ENCODE measurements around the gene RREB1. TPM values are rescaled to one million over a fixed set of nuclear protein-coding genes. Genes with fewer than 3 reads are reported as not detected.

Gene RREB1
- total RNA-seq, 1 donor from 2014 or later, result 57.2 TPM

GRCh38 chr6:7249946-7250643 is 142.3 kb downstream of the RREB1 start:
- no peak overlapping the region for H3K27ac ChIP-seq
- H3K4me1 ChIP-seq, result no peaks in the 10 kb centered on the region
- DNase-seq (ENCODE audit: extremely low spot score in 2 of 2), result no peak
- H3K27me3 ChIP-seq, result no peaks in the 10 kb centered on the region
- H3K36me3 ChIP-seq, result peaks cover 5 to 59% of the 10 kb centered on the region in 2 donors
- intact Hi-C loops (cut with DNase I), result loop anchor here (10.0 kb wide), 1 partner anchor 145 kb away; the partner anchor contains the start of gene RREB1
- no peak for TF ChIP-seq POLR2AphosphoS5 (IDR thresholded peaks at IDR 0.05; ENCODE audit: insufficient read depth in 1 of 2, low read depth in 1 of 2)
- TF ChIP-seq, protein P1, sequence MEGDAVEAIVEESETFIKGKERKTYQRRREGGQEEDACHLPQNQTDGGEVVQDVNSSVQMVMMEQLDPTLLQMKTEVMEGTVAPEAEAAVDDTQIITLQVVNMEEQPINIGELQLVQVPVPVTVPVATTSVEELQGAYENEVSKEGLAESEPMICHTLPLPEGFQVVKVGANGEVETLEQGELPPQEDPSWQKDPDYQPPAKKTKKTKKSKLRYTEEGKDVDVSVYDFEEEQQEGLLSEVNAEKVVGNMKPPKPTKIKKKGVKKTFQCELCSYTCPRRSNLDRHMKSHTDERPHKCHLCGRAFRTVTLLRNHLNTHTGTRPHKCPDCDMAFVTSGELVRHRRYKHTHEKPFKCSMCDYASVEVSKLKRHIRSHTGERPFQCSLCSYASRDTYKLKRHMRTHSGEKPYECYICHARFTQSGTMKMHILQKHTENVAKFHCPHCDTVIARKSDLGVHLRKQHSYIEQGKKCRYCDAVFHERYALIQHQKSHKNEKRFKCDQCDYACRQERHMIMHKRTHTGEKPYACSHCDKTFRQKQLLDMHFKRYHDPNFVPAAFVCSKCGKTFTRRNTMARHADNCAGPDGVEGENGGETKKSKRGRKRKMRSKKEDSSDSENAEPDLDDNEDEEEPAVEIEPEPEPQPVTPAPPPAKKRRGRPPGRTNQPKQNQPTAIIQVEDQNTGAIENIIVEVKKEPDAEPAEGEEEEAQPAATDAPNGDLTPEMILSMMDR (IDR thresholded peaks at IDR 0.05), result no peak
- TF ChIP-seq POLR2A (IDR thresholded peaks at IDR 0.05), result no peak
- no peaks in the 10 kb centered on the region for H3K9me3 ChIP-seq
- H3K4me3 ChIP-seq, result no peak overlapping the region

DNA sequence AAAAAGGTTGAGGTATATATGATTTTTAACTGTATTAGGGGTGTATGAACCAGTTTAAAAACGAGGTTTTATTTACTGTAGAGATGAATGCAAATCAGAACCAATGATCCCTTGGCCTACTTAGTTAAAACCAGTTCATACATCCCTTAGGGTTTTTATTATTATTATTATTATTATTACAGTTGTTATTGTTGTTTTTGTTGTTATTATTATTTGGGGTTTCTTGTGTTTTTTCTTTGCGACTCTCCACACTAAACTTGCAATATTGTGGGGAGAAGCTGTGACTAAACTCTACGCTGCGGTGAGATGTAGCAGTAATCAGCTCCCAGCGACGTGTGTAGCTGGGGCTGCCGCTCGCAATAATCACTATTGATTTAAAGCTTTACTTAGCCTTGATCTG is 143.1 kb downstream of the RREB1 start:
- H3K4me1 ChIP-seq, result no peaks in the 10 kb centered on the region
- DNase-seq (ENCODE audit: extremely low spot score in 2 of 2), result no peak
- H3K27ac ChIP-seq, result no peak overlapping the region
- no peak overlapping the region for H3K4me3 ChIP-seq
- intact Hi-C loops (cut with DNase I), result no loop called here
- no peak for TF ChIP-seq POLR2A (IDR thresholded peaks at IDR 0.05)
- TF ChIP-seq, protein P1 (IDR thresholded peaks at IDR 0.05), result no peak
- TF ChIP-seq POLR2AphosphoS5 (IDR thresholded peaks at IDR 0.05; ENCODE audit: insufficient read depth in 1 of 2, low read depth in 1 of 2), result no peak
- peaks cover 4% of the 10 kb centered on the region for H3K9me3 ChIP-seq
- H3K27me3 ChIP-seq, result no peaks in the 10 kb centered on the region
- peaks cover 5 to 56% of the 10 kb centered on the region in 2 donors for H3K36me3 ChIP-seq

DNA sequence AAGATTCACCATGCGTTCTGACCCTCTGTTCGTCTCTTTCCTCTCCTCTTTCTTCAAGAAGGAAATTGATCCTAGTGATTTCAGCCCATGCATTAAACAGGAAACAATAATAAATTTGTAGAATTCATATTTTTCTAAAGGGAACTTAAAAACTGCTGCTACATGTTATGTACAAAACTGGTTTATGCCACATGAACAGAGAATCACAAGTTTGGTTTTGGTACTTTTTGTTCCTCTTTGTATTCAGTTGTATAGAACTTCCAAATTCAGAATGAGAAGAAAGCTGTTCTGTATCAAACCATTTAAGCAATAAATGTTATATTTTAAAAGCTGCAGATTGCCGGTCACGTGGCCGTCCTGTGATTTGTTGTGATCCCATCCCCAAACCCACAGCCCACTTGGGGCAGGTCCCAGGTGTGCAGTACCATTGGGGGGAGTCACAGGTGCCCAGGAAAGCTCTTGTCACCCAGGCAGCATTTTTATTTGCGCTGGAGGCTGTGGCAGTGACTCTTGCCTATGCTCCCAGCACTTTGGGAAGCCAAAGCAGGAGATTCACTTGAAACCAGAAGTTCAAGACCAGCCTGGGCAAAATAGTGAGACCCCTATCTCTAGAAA is 144.0 kb downstream of the RREB1 start:
- Histone ChIP-seq H3K4me1 (no peaks in the 10 kb centered on the region), H3K27me3 (no peaks in the 10 kb centered on the region), H3K9me3 (peaks cover 6% of the 10 kb centered on the region), H3K36me3 (peaks cover 0 to 47% of the 10 kb centered on the region in 2 donors), H3K27ac (no peak overlapping the region), H3K4me3 (no peak overlapping the region)
- intact Hi-C loops (cut with DNase I), result no loop called here
- DNase-seq (ENCODE audit: extremely low spot score in 2 of 2), result no peak
- TF ChIP-seq, protein P1 (IDR thresholded peaks at IDR 0.05), result no peak
- TF ChIP-seq POLR2AphosphoS5 (IDR thresholded peaks at IDR 0.05; ENCODE audit: insufficient read depth in 1 of 2, low read depth in 1 of 2), result no peak
- TF ChIP-seq POLR2A (IDR thresholded peaks at IDR 0.05), result no peak

GRCh38 chr6:7252390-7252789 is 144.6 kb downstream of the RREB1 start:
- H3K4me1 ChIP-seq, result no peaks in the 10 kb centered on the region
- intact Hi-C loops (cut with DNase I), result no loop called here
- no peak for TF ChIP-seq POLR2A (IDR thresholded peaks at IDR 0.05)
- TF ChIP-seq POLR2AphosphoS5 (IDR thresholded peaks at IDR 0.05; ENCODE audit: insufficient read depth in 1 of 2, low read depth in 1 of 2), result no peak
- TF ChIP-seq, protein P1 (IDR thresholded peaks at IDR 0.05), result no peak
- H3K4me3 ChIP-seq, result no peak overlapping the region
- peaks cover 0 to 41% of the 10 kb centered on the region in 2 donors for H3K36me3 ChIP-seq
- H3K27me3 ChIP-seq, result no peaks in the 10 kb centered on the region
- no peak for DNase-seq (ENCODE audit: extremely low spot score in 2 of 2)
- H3K9me3 ChIP-seq, result peaks cover 6% of the 10 kb centered on the region
- no peak overlapping the region for H3K27ac ChIP-seq

Data from vagina (tissue), 2 donors.